KG1 (cell line): ENCODE measurements around the gene INO80.
A peak's percentile ranks its signal among the peaks of the same experiment; 100 is the strongest.
"Not testable (repeated sequence)": the region's sequence is repeated elsewhere in the genome, so short reads cannot be mapped to it uniquely, and the experiment has no call there.

Experiments used
- DNase-seq: peaks from one replicate; lab custom pipeline; 2025; lab: John Stamatoyannopoulos, UW

Gene INO80, protein sequence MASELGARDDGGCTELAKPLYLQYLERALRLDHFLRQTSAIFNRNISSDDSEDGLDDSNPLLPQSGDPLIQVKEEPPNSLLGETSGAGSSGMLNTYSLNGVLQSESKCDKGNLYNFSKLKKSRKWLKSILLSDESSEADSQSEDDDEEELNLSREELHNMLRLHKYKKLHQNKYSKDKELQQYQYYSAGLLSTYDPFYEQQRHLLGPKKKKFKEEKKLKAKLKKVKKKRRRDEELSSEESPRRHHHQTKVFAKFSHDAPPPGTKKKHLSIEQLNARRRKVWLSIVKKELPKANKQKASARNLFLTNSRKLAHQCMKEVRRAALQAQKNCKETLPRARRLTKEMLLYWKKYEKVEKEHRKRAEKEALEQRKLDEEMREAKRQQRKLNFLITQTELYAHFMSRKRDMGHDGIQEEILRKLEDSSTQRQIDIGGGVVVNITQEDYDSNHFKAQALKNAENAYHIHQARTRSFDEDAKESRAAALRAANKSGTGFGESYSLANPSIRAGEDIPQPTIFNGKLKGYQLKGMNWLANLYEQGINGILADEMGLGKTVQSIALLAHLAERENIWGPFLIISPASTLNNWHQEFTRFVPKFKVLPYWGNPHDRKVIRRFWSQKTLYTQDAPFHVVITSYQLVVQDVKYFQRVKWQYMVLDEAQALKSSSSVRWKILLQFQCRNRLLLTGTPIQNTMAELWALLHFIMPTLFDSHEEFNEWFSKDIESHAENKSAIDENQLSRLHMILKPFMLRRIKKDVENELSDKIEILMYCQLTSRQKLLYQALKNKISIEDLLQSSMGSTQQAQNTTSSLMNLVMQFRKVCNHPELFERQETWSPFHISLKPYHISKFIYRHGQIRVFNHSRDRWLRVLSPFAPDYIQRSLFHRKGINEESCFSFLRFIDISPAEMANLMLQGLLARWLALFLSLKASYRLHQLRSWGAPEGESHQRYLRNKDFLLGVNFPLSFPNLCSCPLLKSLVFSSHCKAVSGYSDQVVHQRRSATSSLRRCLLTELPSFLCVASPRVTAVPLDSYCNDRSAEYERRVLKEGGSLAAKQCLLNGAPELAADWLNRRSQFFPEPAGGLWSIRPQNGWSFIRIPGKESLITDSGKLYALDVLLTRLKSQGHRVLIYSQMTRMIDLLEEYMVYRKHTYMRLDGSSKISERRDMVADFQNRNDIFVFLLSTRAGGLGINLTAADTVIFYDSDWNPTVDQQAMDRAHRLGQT (N-terminal part only)

DNA sequence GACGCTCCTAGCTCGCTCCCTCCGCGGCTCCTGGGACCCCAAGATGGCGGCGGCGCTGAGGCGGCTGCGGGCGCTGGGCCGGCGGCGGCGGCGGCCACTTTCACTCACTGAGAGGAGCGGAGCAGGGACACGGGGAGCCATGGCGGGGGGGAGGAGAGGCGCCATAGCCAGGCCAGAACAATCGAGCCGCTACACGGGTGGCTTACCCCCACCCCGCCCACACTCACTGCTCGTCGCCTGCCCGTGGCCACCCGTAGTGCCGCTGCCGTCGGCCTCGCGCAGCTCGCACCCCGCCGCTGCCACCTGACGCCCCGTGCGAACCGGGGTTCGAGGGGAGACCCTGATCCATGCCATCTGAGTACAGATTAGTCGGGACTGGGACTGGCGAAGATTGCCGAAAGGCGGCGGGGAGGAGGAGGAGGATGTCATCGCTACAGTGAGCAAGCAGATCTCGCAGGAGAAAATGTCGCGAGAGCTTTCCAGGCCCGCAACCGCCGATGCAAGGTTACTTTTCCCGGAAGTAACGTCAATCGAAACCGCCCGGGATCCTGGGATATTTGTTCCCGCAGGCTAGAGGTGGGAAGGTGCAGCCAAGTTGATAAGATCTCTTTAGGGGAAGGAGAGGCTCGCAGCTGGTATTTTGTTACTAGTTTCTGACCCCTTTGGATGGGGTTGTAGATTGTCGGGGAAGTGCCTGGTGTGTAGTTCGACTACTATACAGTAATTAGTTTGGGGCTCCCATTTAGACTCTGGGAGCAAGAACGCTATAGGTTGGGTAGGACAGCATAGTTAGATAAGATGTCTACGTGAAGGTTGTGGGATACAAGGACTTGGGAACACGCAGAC lies at the start of gene INO80:
Gene INO80, minus strand, starts transcription at position 165 of the 846 bp plus-strand sequence. CDS start 19,970 bp downstream, outside the sequence.
- peak; percentile 93 for DNase-seq

DNA sequence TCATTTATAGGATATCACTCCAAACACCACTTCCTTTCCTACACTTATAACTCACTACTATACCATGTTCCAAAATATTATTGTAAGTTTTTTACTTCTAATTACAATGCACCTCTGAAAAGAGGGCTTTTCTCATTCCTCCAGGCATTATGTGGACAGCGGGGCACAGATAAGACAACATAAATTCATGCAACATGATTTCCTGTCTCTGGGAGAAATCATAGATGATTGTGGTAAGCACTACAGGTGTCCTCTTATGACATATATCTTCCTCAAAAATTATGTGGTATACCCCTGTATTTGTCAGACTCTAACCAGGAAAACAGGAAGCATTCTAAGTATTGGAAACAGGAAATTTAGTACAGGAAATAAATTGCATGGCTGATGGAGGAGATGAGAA lies 45.7 kb upstream of the INO80 start:
- DNase-seq, result no peak

GRCh38 chr15:41161336-41161735 lies 45.3 kb upstream of the INO80 start:
- DNase-seq, result no peak

DNA sequence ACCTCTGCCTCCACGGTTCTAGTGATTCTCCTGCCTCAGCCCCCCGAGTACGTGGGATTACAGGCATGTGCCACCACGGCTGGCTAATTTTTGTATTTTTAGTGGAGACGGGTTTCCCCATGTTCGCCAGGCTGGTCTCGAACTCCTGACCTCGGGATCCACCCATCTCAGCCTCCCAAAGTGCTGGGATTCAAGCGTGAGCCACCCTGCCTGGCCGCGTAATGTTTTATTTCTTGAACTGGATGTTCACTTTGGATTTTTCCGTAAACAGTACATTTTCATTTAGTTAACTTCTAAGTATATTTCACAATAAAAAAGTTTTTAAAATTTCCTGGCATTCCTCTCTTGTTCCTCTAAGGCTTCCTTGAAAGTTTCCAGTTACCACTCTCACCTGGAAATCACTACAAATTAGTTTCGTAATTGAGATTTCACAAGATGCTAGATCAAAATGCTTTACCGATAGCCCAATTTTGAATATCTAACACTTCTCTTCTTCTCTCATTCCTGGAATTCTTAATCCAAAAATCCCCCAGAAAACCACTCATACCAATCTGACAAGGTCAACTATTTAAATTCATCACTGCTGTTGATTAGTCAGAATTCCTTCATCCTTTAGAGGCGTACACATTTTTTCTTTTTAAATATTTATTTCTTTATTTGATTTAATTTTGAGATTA lies 44.7 kb upstream of the INO80 start:
- DNase-seq, result no peak

DNA sequence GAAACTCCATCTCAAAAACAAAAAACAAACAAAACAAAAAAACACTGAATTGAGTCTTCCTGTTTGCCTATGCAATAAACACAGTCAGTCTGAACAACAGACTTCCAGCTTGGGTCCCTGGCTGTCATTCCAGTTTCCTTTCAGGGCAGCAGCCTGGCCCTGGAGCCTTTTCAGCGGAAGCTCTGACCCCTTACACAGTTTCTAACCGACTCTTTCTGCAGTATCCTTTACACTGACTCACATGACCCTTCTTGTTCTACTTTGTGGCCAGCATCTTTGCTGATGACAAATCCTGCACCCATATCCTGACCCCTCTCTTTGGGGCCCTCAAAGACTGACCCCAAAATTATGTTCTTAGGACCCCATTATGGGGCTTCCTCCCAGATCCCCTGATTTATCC lies 38.3 kb upstream of the INO80 start:
- DNase-seq, result no peak

DNA sequence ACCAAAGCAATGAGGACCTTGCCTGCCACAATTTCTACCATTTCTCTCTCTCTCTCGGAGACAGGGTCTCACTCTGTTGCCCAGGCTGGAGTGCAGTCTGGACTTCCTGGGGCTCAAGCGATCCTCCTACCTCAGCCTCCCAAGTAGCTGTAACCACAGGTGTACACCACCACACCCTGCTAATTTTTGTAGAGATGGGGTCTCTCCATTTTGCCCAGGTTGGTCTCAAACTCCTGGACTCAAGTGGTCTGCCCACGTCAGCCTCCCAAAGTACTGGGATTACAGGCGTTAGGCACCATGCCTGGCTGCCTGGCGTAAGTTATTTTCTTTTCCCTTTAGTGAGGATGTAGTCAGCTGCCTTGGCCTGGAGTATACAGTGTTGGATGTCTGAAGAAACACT lies 37.7 kb upstream of the INO80 start:
- no peak for DNase-seq

DNA sequence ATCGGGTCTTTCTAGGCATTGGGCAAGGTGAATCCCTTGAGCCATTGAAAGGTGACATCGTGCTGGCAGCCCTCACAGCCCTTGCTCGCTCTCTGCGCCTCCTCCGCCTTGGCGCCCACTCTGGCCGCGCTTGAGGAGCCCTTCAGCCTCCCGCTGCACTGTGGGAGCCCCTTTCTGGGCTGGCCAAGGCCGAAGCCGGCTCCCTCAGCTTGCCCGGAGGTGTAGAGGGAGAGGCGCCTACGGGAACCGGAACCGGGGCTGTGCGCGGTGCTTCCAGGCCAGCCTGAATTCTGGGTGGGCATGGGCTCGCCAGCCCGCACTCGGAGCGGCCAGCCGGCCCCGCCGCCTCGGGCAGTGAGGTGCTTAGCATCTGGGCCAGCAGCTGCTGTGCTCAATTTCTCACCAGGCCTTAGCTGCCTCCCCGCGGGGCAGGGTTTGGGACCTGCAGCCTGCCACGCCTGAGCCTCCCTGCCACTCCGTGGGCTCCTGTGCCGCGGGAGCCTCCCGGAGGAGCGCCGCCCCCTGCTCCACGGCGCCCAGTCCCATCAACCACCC lies 35.4 kb upstream of the INO80 start:
- DNase-seq, result no peak

DNA sequence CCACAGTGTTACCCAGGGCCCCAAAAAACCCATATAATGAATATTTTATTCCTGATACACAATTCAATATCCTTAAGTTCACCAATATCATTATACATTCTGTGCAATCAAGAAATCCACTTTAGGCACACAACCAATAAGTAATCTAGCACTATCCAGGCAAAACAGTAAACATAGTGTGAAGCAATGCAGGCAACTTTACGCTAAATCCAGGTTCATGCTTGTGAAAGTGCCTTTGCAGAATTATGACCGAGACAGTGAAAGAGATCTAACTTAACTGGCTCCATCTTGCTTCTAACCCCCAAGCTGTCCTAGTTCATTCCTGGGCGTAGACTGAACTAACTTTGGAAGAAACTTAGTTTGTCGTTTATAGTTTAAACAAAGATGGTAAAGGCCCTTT lies 34.2 kb upstream of the INO80 start:
- DNase-seq, result no peak

DNA sequence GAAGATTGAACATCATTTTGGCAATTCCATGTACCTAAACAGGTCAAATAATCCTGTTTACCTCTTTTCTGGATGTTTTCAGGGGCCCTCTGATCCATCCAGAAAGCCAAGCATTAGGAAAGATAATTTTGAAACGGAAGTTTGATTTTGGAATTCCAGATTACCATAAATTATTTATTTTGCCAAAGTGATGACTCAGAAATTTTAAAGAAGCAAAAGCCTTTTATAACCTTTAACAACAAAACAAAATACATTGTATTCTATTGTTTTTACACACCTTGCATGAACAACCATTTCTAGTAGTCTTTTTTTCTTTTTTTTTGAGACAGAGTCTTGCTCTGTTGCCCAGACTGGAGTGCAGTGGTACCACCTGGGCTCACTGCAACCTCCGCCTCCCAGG lies 32.0 kb upstream of the INO80 start:
- DNase-seq, result no peak

- DNase-seq, result no peak
Observed at GRCh38 chr15:41139619-41140018, 23.5 kb upstream of the INO80 start.

GRCh38 chr15:41139112-41139511 lies 23.0 kb upstream of the INO80 start:
- not testable (repeated sequence) for DNase-seq

DNA sequence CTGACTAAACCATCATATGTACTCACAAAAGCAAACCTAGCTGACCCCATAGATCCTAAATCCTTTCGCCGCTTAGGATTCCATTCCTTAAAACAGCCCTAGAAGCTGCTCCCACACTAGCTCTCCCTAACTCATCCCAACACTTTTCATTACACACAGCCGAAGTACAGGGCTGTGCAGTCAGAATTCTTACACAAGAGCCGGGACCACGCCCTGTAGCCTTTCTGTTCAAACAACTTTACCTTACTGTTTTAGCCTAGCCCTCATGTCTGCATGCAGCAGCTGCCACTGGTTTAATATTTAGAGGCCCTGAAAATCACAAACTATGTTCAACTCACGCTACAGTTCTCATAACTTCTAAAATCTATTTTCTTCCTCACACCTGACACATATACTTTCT lies 19.5 kb upstream of the INO80 start:
- DNase-seq, result not testable (repeated sequence)

- DNase-seq, result no peak
Observed at GRCh38 chr15:41133454-41133853, 17.4 kb upstream of the INO80 start.

GRCh38 chr15:41132094-41132493 lies 16.0 kb upstream of the INO80 start:
- not testable (repeated sequence) for DNase-seq

GRCh38 chr15:41128174-41128902 lies 12.3 kb upstream of the INO80 start:
- DNase-seq, result no peak

- no peak for DNase-seq
Observed at GRCh38 chr15:41125931-41126642, 10.0 kb upstream of the INO80 start.

DNA sequence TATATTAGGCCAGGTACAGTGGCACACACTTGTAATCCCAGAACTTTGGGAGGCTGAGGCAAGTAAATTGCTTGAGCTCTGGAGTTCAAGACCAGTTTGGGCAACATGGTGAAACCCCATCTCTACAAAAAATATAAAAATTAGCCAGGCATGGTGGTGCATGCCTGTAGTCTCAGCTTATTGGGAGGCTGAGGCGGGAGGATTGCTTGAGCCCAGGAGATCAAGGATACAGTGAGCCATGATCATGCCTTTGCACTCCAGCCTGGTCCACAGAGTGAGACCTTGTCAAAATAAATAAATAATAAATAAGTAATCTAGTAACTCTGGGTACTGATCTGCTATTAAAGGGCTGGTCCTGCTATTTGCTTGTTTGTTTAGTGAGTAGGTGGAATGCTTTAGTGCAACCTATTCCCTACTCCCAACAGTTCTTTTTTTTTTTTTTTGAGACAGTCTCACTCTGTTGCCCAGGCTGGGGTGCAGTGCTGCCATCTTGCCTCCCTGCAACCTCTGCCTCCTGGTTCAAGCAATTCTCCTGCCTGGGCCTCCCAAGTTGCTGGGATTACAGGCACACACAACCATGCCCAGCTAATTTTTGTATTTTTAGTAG lies 9.1 kb upstream of the INO80 start:
- no peak for DNase-seq

GRCh38 chr15:41124058-41124457 lies 8.0 kb upstream of the INO80 start:
- no peak for DNase-seq

DNA sequence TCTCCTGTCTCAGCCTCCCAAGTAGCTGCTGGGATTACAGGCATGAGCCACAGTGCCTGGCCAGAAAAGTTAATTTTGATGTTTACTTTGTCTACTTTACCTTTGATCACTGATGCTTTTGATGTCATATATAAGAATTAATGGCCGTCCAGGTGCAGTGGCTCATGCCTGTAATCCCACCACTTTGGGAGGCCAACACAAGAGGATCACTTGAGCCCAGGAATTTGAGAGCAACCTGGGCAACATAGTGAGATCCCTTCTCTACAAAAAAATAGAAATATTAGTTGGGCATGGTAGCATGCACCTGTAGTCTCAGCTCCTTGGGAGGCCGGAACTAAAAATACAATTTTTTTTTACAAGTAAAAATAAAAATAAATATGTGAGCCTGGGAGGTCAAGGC lies 6.8 kb upstream of the INO80 start:
- DNase-seq, result no peak
